Neural progenitor cell (in vitro differentiated cells): ENCODE results near the gene TLNRD1. TPM values are rescaled to one million over a fixed set of nuclear protein-coding genes. Genes with fewer than 3 reads are reported as not detected.

ENCODE experiments used
- DNase-seq: peaks from one replicate; pipeline ENCODE4 v3.0.0-alpha.2; 2016; ENCODE audit warnings: low spot score
- H2AFZ ChIP-seq: fragments of 200-600 bp; sonication (generic); replicated peaks from 2 replicates; pipeline ENCODE4 v1.6.1; 2016; ENCODE audit warnings: antibody characterized with exemption
- H3F3A ChIP-seq: fragments of 200-600 bp; sonication (generic); 2 replicates; pipeline ENCODE4 v1.6.1; 2016; ENCODE audit warnings: antibody characterized with exemption, low read depth
- H3K27ac ChIP-seq: fragments of 200-600 bp; sonication (generic); 2 replicates; pipeline ENCODE4 v1.5.1; 2016; ENCODE audit warnings: mild to moderate bottlenecking
- H3K27me3 ChIP-seq: fragments of 200-600 bp; sonication (generic); 2 replicates; pipeline ENCODE4 v1.6.1; 2016; ENCODE audit warnings: mild to moderate bottlenecking, moderate library complexity
- H3K36me3 ChIP-seq: fragments of 200-600 bp; sonication (generic); 2 replicates; pipeline ENCODE4 v1.5.1; 2016
- H3K4me1 ChIP-seq: fragments of 200-600 bp; sonication (generic); 2 replicates; pipeline ENCODE4 v1.6.1; 2016; ENCODE audit warnings: mixed run types
- H3K4me2 ChIP-seq: fragments of 200-600 bp; sonication (generic); 2 replicates; pipeline ENCODE4 v1.6.1; 2016
- H3K4me3 ChIP-seq: fragments of 200-600 bp; sonication (generic); 2 replicates; pipeline ENCODE4 v1.5.1; 2016
- H3K79me2 ChIP-seq: fragments of 200-600 bp; sonication (generic); 2 replicates; pipeline ENCODE4 v1.6.1; 2016; ENCODE audit warnings: low read depth
- H3K9ac ChIP-seq: fragments of 200-600 bp; sonication (generic); 2 replicates; pipeline ENCODE4 v1.6.1; 2016
- H3K9me3 ChIP-seq: fragments of 200-600 bp; sonication (generic); 2 replicates; pipeline ENCODE4 v1.5.1; 2016; ENCODE audit warnings: low read depth
- H4K20me1 ChIP-seq: fragments of 200-600 bp; sonication (generic); 2 replicates; pipeline ENCODE4 v1.6.1; 2016; ENCODE audit warnings: low read depth
- H3K27ac Mint-ChIP-seq: 3 replicates; pipeline ENCODE4 v1.8.0; 2021; ENCODE audit warnings: mixed read lengths
- H3K27me3 Mint-ChIP-seq: 2 replicates; pipeline ENCODE4 v1.8.0; 2022; ENCODE audit warnings: low read depth, mild to moderate bottlenecking, inconsistent platforms, moderate library complexity, mixed read lengths; ENCODE audit not compliant: insufficient read depth
- H3K36me3 Mint-ChIP-seq: 3 replicates; pipeline ENCODE4 v1.8.0; 2021; ENCODE audit warnings: mixed read lengths
- H3K4me1 Mint-ChIP-seq: 3 replicates; pipeline ENCODE4 v1.8.0; 2021; ENCODE audit warnings: mixed read lengths
- H3K4me3 Mint-ChIP-seq: 3 replicates; pipeline ENCODE4 v1.8.0; 2021; ENCODE audit warnings: mild to moderate bottlenecking, moderate library complexity, mixed read lengths
- H3K9me3 Mint-ChIP-seq: 3 replicates; pipeline ENCODE4 v1.8.0; 2020; ENCODE audit warnings: mixed read lengths
- CTCF ChIP-seq: fragments of 200-600 bp; sonication (generic); IDR thresholded peaks from 2 replicates; pipeline ENCODE4 v1.5.1; 2017; ENCODE audit warnings: antibody characterized with exemption, mild to moderate bottlenecking
- EZH2 ChIP-seq: fragments of 200-600 bp; sonication (generic); IDR thresholded peaks from 2 replicates; pipeline ENCODE4 v1.6.1; 2017; ENCODE audit warnings: antibody characterized with exemption, mild to moderate bottlenecking, moderate library complexity
- EZH2phosphoT487 ChIP-seq: fragments of 200-600 bp; sonication (generic); IDR thresholded peaks from 2 replicates; pipeline ENCODE4 v1.6.1; 2017; ENCODE audit warnings: antibody characterized with exemption
- total RNA-seq: library from RNA; depleted of rRNA; stranded (reverse); fragments of >200 nt; gene quantifications from 2 replicates; pipeline ENCODE4 v1.2.3, GENCODE V29; 2015; ENCODE audit warnings: low replicate concordance

Gene TLNRD1
- total RNA-seq, 1 donor from 2014 or later = 7.3 TPM

- peak overlapping the region; percentile 64 for H3K4me3 Mint-ChIP-seq
- Histone ChIP-seq H3K36me3 (no peaks in the 10 kb centered on the region), H2AFZ (no peak overlapping the region), H3K79me2 (no peaks in the 10 kb centered on the region), H3F3A (peaks cover 10% of the 10 kb centered on the region), H3K4me2 (peak overlapping the region; percentile 21), H3K4me1 (peaks cover 6% of the 10 kb centered on the region), H3K9me3 (no peaks in the 10 kb centered on the region), H4K20me1 (no peaks in the 10 kb centered on the region), H3K9ac (no peak overlapping the region), H3K4me3 (no peak overlapping the region), H3K27me3 (no peaks in the 10 kb centered on the region), H3K27ac (no peak overlapping the region)
- peaks cover 3% of the 10 kb centered on the region for H3K27me3 Mint-ChIP-seq
- TF ChIP-seq EZH2 = no peak
- TF ChIP-seq CTCF = no peak
- TF ChIP-seq EZH2phosphoT487 = no peak
- H3K9me3 Mint-ChIP-seq = peaks cover 1% of the 10 kb centered on the region
- DNase-seq = peak; percentile 38
- H3K36me3 Mint-ChIP-seq = peaks cover 9% of the 10 kb centered on the region
- H3K4me1 Mint-ChIP-seq = peaks cover 20% of the 10 kb centered on the region
- peak overlapping the region; percentile 76 for H3K27ac Mint-ChIP-seq
Observed at GRCh38 chr15:81015621-81016488, 15.1 kb downstream of the TLNRD1 start.

GRCh38 chr15:81016489-81017068 lies 15.9 kb downstream of the TLNRD1 start:
- Mint-ChIP-seq H3K27me3 (peaks cover 3% of the 10 kb centered on the region), H3K36me3 (peaks cover 8% of the 10 kb centered on the region), H3K4me1 (peaks cover 20% of the 10 kb centered on the region), H3K4me3 (no peak overlapping the region), H3K9me3 (peaks cover 1% of the 10 kb centered on the region), H3K27ac (no peak overlapping the region)
- no peak overlapping the region for H2AFZ ChIP-seq
- H3K9ac ChIP-seq = no peak overlapping the region
- TF ChIP-seq EZH2 (no peak), CTCF (no peak), EZH2phosphoT487 (no peak)
- H3K4me2 ChIP-seq = no peak overlapping the region
- no peak for DNase-seq
- no peaks in the 10 kb centered on the region for H3K36me3 ChIP-seq
- no peaks in the 10 kb centered on the region for H3K27me3 ChIP-seq
- H3K79me2 ChIP-seq = no peaks in the 10 kb centered on the region
- no peak overlapping the region for H3K4me3 ChIP-seq
- no peak overlapping the region for H3K27ac ChIP-seq
- no peaks in the 10 kb centered on the region for H4K20me1 ChIP-seq
- peaks cover 6% of the 10 kb centered on the region for H3K4me1 ChIP-seq
- peaks cover 10% of the 10 kb centered on the region for H3F3A ChIP-seq
- no peaks in the 10 kb centered on the region for H3K9me3 ChIP-seq

DNA sequence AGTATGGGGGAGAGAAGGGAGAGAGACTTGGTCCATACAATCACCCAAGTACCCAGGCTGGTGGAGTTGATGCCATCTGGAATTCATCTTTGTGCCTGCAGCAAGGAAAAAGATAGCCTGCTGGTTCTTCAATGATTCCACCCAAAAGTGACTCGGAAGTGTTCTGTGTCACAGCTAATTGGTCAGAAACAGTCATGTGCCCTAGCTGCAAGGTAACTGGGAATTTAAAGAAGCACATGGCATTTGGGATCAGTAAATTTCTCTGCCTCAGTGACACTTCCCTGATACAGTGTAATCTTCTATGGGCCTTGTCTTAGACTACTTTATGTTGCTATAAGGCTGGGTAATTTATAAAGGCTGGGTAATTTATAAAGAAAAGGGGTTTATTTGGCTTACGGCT lies 17.5 kb downstream of the TLNRD1 start:
- Mint-ChIP-seq H3K27ac (no peak overlapping the region), H3K27me3 (peaks cover 3% of the 10 kb centered on the region), H3K36me3 (peaks cover 3% of the 10 kb centered on the region), H3K4me3 (no peak overlapping the region), H3K9me3 (peaks cover 1% of the 10 kb centered on the region), H3K4me1 (peaks cover 21% of the 10 kb centered on the region)
- Histone ChIP-seq H3K4me2 (no peak overlapping the region), H2AFZ (no peak overlapping the region), H3K4me3 (no peak overlapping the region), H4K20me1 (no peaks in the 10 kb centered on the region), H3K27ac (no peak overlapping the region), H3K9me3 (no peaks in the 10 kb centered on the region), H3K27me3 (no peaks in the 10 kb centered on the region), H3K79me2 (no peaks in the 10 kb centered on the region), H3K36me3 (no peaks in the 10 kb centered on the region), H3F3A (peaks cover 10% of the 10 kb centered on the region), H3K4me1 (peaks cover 6% of the 10 kb centered on the region), H3K9ac (no peak overlapping the region)
- DNase-seq = no peak
- TF ChIP-seq EZH2phosphoT487 (no peak), EZH2 (no peak), CTCF (no peak)
